GM23338 (cell line): ENCODE measurements around the gene GRID1.

Experiments
- CREB1 ChIP-seq: fragments of 250-450 bp; sonication (Bioruptor Pico); IDR thresholded peaks from 2 replicates; pipeline ENCODE4 v1.5.0; 2020; ENCODE audit warnings: low read depth, mild to moderate bottlenecking, moderate library complexity
- CTCF ChIP-seq, 2 experiments: fragments of 200-600 bp in 1 of 2; sonication (generic) in 1 of 2; conservative IDR thresholded peaks; 2 replicates each; pipeline versions ENCODE4 v1.5.1 to v1.6.1; 2016 to 2017; ENCODE audit warnings: antibody characterized with exemption in 2 of 2, low read depth in 2 of 2, mild to moderate bottlenecking in 2 of 2, moderate library complexity in 1 of 2
- ETS1 ChIP-seq: IDR thresholded peaks from 2 replicates; pipeline ENCODE4 v1.6.1; 2016; ENCODE audit warnings: antibody characterized with exemption
- EZH2 ChIP-seq: fragments of 200-600 bp; sonication (generic); IDR thresholded peaks from one replicate; pipeline ENCODE4 v1.8.0; 2017; ENCODE audit warnings: antibody characterized with exemption, mild to moderate bottlenecking, low read depth; ENCODE audit not compliant: unreplicated experiment
- EZH2phosphoT487 ChIP-seq: fragments of 200-600 bp; sonication (generic); IDR thresholded peaks from one replicate; pipeline ENCODE4 v1.8.1; 2018; ENCODE audit warnings: antibody characterized with exemption; ENCODE audit not compliant: unreplicated experiment
- JUNB ChIP-seq: IDR thresholded peaks from one replicate; pipeline ENCODE4 v1.6.1; 2016; ENCODE audit warnings: antibody characterized with exemption; ENCODE audit not compliant: unreplicated experiment
- NANOG ChIP-seq: IDR thresholded peaks from 2 replicates; pipeline ENCODE4 v1.6.1; 2016; ENCODE audit warnings: antibody characterized with exemption, borderline replicate concordance
- POLR2AphosphoS5 ChIP-seq: IDR thresholded peaks from 2 replicates; pipeline ENCODE4 v1.6.1; 2016; ENCODE audit warnings: antibody characterized with exemption, low read depth
- REST ChIP-seq: IDR thresholded peaks from one replicate; pipeline ENCODE4 v1.6.1; 2018; ENCODE audit warnings: antibody characterized with exemption; ENCODE audit not compliant: unreplicated experiment
- STAT1 ChIP-seq: IDR thresholded peaks from one replicate; pipeline ENCODE4 v1.6.1; 2016; ENCODE audit warnings: antibody characterized with exemption; ENCODE audit not compliant: unreplicated experiment
- ZNF114 ChIP-seq: fragments of 250-450 bp; sonication (Bioruptor Pico); IDR thresholded peaks from 2 replicates; pipeline ENCODE4 v1.5.0; 2020; ENCODE audit warnings: mild to moderate bottlenecking, moderate library complexity
- ZNF331 ChIP-seq: fragments of 250-450 bp; sonication (Bioruptor Pico); IDR thresholded peaks from 2 replicates; pipeline ENCODE4 v1.5.0; 2020; ENCODE audit warnings: low read depth, mild to moderate bottlenecking, moderate library complexity

- TF ChIP-seq CTCF (conservative IDR thresholded peaks at IDR 0.05; ENCODE audit: low read depth in 2 of 2) (no peak), EZH2 (no peak), POLR2AphosphoS5 (no peak), NANOG (no peak), REST (no peak), ETS1 (no peak), CREB1 (no peak), EZH2phosphoT487 (no peak), JUNB (no peak), ZNF331 (CRISPR knock-in tag) (no peak), STAT1 (no peak), ZNF114 (CRISPR knock-in tag) (no peak)
Measured at GRCh38 chr10:86245015-86245394, 121.6 kb downstream of the GRID1 start.
